Activated CD4-positive, CD25-positive, alpha-beta regulatory T cell treated with anti-CD3 and anti-CD28 coated beads, Interleukin-2, amount 50 U/mL, for 72 hours (primary cell): ENCODE measurements around the gene WFDC6.
"Not testable (repeated sequence)": the region's sequence is repeated elsewhere in the genome, so short reads cannot be mapped to it uniquely, and the experiment has no call there.

Source experiments
- DNase-seq: peaks from one replicate; pipeline ENCODE4 v3.0.0; 2021

Gene WFDC6

DNA sequence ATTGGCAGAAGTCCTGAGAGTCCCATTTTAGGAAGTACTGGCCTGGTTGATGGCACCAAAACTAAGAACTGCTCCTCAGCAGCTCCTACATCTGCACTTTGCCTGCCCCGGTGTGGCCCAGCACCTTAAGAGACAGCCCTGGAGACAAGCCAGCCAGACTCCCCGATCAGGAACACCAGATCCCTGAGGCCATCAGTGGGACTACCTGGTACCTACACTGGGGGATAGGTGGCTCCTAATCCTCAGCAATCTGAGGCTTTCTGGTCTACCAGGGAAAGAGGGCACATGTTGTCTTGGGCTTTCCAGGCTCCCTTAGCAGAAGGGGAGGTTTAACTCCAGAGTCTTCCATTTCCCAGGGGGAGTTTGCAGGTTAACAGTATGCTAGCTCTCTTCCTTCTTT lies at the start of gene WFDC6:
Gene WFDC6 (minus strand): TSS at position 101 of the 400 bp plus-strand sequence. CDS start 75 bp downstream, at position 26.
- no peak for DNase-seq

DNA sequence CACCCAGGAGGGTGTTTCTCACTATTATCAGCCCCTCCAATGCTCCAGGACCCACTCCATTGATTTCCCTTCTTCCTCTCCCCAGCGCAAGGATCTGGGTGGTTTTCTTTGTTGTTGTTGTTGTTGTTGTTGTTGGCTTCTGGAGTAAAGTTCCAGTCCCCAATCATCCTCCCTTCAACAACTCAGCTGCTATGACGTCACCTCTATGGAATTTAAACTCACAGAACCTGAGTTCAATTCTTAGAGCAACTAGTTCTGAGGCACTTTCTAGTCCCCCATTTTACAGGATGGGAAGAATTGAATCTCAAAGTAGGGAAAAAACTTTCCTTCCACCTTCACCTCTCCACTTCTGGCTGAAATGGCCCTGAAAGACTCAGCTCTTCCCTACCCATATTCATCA lies 49.5 kb upstream of the WFDC6 start:
- no peak for DNase-seq

DNA sequence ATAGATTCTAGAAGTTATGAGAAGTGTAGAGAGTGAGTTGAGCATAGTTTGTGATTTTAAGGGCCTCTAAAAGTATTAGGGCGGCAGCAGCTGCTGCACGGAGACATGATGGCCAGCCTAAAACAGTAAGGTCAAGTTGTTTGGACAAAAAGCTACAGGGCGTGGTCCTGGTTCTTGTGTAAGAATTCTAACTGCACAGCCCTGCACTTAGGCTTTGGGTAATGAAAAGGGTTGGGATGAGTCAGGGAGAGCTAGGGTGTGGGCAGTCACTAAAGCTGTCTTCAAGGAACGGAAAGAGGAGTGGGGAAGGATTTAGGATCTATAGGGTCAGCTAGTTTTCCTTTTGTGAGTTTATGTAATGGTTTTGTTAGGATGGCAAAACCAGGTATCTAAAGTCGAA lies 46.7 kb upstream of the WFDC6 start:
- DNase-seq = not testable (repeated sequence)

DNA sequence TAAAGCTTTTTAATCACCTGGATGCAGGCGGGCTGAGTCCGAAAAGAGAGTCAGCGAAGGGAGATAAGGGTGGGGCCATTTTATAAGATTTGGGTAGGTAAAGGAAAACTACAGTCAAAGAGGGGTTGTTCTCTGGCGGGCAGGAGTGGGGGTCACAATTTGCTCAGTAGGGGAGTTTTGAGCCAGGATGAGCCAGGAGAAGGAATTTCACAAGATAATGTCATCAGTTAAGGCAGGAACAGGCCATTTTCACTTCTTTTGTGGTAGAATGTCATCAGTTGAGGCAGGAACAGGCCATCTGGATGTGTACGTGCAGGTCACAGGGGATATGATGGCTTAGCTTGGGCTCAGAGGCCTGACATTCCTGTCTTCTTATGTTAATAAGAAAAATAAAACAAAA lies 45.0 kb upstream of the WFDC6 start:
- not testable (repeated sequence) for DNase-seq

DNA sequence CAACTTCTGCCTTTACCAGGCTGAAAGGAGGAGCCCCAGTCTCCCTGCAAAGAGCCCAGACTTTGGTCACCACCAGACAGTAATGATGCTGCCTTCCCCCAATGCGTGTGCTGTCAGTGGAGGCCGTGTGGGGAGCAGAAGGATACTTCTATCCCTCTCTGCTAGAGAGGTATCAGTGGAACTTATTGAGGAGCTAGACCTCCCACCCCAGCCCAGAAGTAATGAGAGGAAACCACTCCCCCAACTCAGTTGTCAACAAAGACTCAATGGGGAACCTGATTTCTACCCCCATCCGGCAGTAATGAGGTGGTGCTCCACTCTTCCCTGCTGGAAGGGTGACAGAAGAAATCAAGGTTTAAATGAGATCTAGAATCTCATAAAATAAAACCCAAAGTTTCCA lies 44.2 kb upstream of the WFDC6 start:
- no peak for DNase-seq

DNA sequence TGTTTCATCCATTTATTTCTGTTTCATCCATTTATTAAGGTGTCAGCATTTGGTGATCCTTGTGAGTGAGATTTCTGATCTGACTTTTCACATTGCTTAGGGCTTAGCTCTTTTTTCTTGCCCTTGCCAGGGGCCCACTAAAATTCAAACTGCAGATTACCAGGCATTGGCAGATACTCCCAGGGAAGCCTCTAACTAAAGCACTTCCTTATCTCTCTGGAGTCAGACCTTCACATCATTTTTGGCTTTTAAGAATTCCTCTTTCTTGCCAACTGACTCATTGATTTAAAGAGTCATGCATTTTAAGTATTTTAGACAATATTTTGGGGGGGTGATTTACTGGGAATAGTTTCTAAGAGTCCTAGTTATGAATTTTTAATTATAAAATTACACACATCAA lies 42.4 kb upstream of the WFDC6 start:
- DNase-seq = no peak

DNA sequence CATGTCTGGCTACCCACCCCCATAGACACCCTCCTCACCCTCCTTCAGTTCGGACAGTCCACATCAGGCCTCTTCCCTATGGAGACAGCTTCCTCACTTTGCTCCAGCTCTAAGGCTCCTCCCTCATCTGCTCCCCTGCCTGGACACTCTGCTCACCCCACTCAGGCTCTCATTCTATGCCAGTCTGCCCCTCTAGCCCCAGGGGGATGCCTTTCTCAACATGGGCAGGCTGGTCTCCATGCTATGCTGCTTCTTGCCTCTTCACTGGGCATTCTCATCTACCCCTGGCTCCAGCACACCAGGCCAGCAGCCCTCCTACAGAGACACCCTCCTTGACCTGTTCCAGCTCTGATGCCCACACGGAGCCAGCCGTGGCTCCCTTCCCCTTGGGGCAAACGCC lies 39.9 kb upstream of the WFDC6 start, which contains the start of gene WFDC8:
Gene WFDC8 (minus strand): TSS at position 101 of the 400 bp plus-strand sequence. CDS start 37 bp downstream, at position 64.
- no peak for DNase-seq

DNA sequence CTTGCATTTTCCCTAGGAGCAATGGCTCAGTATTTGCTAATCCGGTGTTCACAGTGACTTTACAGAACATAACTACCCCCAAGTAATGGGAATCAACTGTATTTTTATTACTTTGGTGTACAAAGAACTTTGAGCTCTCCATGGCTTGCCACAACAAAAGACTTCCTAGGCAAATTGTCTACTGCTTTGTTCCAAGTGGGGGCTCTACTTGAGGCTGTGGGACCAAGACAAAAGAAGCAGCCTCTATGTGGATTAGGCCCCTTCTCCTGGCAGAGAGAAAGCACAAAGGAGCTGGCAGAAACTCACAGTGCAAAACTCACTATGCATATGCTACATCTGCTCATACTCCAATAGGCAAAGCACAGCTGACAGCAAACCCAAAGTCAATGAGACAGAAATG lies 38.9 kb upstream of the WFDC6 start:
- DNase-seq = no peak

DNA sequence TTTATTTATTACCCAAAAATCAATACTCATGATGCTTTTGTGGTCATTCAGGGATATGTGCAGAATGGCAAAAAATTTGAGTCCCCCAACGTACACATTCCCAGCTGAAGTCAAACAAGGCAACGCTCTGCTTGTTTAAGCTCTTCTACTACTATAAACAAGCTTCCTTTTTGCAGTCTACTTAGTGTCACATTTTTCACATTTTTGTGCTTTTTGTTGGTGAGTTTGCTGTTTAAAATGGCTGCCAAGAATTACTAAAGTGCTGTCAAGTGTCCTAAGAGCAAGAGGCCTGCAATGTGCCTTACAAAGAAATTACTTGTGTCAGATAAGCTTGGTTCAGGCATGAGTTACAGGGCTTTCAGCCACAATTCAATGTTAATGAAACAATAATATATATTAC lies 37.7 kb upstream of the WFDC6 start:
- no peak for DNase-seq

DNA sequence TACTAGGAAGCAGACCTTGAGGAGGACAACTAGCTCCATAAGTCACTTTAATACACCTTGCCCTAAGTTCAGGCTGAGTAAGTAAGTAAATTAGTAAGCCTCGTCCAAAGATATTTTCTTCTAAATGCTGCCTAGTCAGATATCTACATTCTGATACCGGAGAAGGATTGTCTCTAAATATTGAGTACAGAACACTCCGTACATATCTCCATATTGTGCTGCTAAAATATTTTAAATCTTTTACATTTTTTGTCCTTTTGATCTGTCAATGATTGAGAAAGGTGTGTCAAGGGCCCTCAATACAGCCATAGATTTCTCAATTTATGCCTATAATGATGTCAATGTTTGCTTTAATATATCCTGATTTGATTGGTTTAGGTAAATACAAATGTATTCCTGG lies 36.6 kb upstream of the WFDC6 start:
- DNase-seq = no peak

DNA sequence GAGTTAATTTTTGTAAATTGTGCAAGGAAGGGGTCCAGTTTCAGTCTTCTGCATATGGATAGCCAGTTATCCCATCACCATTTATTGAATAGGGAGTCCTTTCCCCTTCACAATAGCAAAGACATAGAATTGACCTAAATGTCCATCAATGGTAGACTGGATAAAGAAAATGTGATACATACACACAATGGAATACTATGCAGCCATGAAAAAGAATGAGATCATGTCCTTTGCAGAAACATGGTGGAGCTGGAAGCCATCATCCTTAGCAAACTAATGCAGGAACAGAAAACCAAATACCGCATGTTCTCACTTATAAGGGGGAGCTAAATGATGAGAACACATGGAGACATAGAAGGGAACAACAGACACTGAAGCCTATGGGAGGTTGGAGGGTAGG lies 30.4 kb upstream of the WFDC6 start:
- DNase-seq = not testable (repeated sequence)

DNA sequence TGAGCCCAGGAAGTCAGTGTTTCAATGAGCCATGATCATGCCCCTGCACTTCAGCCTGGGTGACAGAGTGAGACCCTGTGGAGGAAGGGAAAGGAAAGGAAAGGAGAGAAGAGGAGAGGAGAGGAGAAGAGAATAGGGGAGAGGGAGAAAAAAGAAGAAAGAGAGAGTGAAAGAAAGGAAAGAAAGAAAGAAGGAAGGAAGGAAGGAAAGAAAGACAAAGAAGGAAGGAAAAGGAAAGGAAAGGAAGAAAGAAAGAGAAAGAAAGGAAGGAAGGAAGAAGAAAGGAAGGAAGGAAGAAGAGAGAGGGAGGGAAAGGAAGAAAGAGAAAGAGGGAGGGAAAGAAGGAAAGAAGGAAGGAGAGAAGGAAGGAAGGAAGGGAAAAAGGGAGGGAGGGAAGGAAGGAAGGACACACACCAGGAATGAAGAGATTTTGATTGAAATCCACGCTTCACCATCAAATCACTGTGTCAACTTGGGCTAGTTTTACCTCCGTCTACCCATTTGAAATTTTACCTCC lies 25.5 kb upstream of the WFDC6 start:
- DNase-seq = no peak

DNA sequence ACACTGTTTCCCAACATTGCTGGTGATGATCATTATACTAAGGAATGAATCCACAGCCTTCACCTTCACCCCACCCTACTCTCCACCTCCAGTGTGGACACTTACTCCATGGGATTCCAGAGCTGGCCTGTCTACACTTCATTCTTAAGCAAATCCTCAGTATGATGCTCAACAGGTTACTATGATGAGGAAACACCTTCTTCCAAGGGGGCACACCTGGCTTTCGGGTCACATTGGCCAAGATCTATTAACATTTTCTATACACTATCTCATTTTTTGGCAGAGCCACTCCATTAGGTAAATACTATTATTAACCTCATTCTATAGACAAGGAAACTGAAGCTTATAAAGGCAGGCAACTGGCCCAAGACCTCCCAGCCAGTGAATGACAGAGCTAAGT lies 15.9 kb upstream of the WFDC6 start:
- DNase-seq = no peak

DNA sequence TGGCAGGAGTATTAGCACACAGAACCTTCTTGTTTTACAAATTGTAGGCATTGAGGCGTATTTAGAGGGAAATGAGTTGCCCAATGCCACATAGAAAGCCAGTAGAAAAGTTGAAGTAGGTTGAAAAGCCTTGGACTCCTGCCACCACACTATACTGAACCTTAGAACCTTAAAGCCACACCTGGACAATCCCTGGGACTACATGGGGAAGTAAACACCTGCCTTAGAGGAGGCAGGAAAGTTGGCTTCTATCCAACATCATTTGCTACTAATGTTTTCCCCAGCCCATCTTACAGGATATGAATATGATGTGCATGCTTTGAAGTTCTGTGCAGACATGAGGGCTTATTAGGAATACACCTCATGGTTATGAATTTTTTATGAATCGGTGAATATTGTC lies 13.2 kb upstream of the WFDC6 start:
- no peak for DNase-seq

DNA sequence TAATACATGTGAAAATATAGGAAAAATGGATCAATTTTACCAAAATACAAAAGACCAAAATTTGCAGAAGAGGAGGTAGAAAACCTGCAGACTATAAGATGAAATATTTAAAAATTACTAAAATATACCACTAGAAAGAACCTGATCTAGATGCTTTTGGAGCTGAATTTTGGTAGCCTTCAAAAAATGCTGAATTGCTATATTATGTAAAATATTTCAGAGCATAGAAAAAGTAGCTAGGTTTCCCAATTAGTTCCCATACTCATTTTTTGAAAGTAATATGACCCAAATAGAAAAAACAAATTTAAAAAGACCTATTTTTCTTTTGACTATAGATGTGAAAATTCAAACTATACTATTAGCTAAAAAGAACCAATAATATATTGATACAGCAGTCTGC lies 11.5 kb upstream of the WFDC6 start:
- DNase-seq = no peak

DNA sequence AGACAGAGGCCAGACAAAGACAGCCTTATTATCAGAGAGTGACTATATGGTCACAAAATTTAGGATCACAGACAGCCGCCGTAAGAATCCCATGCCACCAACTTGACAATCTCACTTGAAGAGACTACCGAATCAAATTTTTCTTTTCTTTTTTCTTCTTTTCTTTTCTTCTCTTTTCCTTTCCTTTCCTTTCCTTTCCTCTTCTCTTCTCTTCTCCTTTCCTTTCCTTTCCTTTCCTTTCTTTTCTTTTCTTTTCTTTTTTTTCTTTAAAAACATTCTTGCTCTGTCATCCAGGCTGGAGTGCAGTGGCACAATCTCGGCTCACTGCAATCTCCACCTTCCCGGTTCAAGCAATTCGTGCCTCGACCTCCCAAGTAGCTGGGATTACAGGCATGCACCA lies 9.1 kb upstream of the WFDC6 start:
- no peak for DNase-seq

DNA sequence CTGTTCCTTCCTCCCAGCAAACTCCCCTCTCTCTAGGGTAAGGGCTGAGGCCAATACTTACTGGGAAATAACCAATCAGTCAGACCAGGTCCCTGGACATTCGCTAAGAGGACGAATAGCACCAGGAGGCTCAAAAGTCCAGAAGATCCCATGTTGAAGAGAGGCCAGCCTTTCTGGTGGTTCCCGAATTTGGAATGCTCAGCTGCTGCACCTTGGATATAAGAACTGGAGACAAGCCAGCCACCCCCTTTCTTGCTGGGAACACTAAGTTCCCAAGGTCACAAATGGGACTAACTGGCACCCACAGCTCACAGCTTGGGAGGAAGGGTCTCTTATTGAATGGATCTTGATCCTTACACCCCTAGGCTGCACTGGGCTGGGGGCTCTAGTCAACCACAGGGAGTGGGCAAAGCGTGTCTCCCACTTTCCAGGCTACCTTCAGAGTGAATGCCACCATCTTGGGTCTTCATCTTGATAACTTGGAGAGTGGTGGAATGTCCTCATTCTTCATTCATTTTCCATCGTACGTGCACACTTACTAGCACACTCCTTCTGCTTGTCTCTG lies 8.0 kb upstream of the WFDC6 start, which contains the start of gene EPPIN:
Gene EPPIN (minus strand): TSS at position 196 of the 565 bp plus-strand sequence. CDS start 44 bp downstream, at position 152.
- DNase-seq = no peak

DNA sequence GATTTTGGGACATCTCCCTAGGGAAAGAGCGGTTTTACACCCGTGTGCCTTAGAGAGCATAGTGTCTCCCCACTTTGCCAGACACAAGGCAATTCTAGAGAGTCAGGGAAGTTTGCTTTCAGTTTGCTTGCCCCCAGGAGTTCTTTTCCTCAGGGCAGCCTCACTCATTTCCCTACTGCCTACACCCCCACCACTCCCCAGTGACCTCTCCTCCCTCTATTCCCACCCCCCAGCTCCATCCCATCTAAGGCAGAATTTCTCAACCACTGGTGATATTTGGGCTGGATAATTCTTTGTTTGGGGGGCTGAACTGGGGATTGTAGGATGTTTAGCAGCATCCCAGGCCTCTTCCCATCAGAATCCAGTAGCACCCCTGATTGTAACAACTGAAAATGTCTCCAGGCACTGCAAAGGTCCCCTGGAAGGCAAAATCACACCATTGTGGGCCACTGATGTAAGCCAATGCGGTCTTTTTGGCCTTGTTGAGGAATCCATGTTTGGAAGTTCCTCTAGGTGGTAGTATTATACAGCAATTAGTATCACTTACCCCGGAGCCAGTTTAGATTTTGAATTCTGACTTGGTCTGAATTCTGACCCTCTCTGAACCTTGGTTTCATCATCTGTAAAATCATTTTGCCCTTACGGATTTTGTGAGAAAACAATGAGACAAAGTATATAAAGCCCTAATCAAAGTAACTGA lies 6.6 kb upstream of the WFDC6 start:
- no peak for DNase-seq

DNA sequence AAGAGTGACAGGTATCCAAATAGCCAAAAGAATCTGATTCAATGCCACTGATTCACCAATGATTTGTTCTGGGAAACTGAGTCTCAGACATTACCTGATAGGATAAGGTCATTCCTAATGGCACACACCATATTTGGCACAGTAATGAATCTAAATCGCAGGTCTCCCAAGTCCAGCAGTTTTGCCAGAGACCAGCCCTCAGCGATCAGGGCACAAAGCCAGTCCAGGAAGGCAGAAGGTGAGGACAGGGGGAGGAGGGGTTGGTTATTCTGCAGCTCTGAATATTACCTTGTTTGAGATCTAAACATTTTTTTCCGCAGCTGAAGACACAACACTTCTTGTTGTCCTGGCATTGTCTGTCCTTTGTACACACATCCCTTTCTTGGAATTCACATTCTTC lies 6.1 kb upstream of the WFDC6 start:
- DNase-seq = no peak

DNA sequence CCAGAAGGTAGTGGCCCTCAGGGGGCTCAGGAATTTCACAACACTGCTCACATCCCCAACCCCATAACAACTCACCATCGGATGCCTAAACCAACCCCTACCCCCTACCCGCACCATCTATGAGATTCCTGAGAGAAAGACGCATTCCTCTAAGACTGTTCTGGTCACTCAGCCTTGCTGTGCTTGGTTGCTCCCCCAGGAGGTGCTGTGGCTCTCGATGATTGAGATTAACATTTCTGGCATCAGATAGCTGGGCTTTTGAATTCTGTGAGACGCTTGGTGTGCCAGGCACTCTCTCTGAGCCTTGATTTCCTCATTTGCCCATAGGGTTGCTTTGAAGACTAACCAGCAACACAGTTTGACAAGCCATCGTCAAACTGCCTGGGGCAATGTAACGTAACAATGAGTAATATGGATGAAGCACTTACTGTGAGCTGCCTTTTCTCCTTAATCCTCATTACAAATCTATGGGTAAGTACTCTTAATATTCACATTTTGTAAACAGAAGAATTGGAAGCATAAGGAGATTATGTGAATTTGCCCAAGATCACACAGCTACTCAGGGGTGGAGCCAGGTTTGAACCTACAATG lies 978 bp downstream of the WFDC6 start:
- DNase-seq = no peak

DNA sequence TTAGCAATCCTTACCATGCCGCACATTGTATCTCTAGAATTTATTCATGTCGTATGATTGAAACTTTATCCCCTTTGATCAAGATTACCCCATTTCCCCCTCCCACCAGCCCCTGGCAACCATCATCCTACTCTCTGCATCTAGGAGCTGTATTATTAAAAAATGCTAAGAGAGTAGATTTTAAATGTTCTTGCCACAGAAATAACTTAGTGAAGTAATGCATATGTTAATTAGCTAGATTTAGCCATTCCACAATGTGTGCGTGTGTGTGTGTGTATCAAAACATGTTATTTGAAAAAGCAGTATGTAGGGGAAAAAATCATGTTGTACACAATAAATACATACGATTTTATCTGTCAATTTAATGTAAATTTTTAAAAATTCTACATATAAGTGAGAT lies 12.0 kb downstream of the WFDC6 start:
- no peak for DNase-seq

DNA sequence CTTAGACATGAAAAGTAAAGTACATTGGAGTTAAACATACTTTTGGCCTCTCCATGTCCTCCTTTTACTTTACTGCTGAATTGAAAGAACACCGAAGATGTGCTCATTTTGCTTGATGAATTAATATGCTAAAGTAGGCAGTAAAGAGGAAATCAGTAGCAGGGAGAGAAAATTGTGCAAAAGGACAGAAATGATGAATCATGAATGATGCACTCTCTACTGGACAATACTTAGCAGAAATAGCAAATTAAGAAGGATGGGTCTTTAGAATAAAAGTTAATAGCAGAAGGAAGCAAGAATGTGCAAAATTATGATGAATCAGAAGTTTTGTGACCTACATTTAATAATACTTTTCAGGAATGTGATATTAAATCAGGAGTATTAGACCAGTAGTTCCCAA lies 15.5 kb downstream of the WFDC6 start:
- DNase-seq = no peak

DNA sequence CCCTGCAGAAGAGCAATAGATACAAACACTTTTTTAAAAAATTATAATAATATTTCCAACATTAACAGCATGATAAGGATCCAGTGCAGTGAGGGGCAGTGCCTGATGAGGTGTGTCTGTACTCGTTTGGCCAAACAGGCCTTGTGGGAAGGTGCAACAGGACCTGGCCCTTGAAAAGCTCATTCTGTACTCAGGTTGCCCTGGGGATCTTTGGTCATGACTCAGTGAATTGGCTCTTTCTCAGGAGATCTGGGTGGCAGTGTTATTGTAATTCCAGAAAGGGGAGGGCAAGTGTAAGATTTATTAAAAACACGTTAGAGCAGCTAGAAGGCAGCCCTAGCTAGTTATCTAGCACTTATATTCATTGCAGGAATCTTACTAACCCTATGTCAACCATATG lies 21.0 kb downstream of the WFDC6 start:
- no peak for DNase-seq
